ENCODE results near the gene NSMF.

NSMF gene

GRCh38 chr9:137406876-137407589 is 52.1 kb downstream of the NSMF start:
- Histone ChIP-seq H3K9me3 (no peaks in the 10 kb centered on the region), H3K4me1 (ENCODE audit: control insufficient read depth in 1 of 2, insufficient read depth in 1 of 2, low read depth in 1 of 2, low read length in 1 of 2) (peaks cover 0 to 5% of the 10 kb centered on the region in 2 experiments), H3K4me3 (ENCODE audit: low read depth in 1 of 2, low read length in 1 of 2) (no peak overlapping the region), H3K27ac (no peak overlapping the region), H3K36me3 (no peaks in the 10 kb centered on the region), H3K27me3 (peaks cover 60% of the 10 kb centered on the region)
- no peak for TF ChIP-seq CTCF (IDR thresholded peaks at IDR 0.05)

GRCh38 chr9:137406085-137406760 is 52.9 kb downstream of the NSMF start:
- H3K4me3 ChIP-seq (ENCODE audit: low read depth in 1 of 2, low read length in 1 of 2): no peak overlapping the region
- no peak overlapping the region for H3K27ac ChIP-seq
- no peak for TF ChIP-seq CTCF (IDR thresholded peaks at IDR 0.05)

GRCh38 chr9:137405677-137406081 is 53.5 kb downstream of the NSMF start:
- Histone ChIP-seq H3K36me3 (no peaks in the 10 kb centered on the region), H3K27ac (no peak overlapping the region), H3K4me3 (ENCODE audit: low read depth in 1 of 2, low read length in 1 of 2) (no peak overlapping the region), H3K27me3 (peaks cover 46% of the 10 kb centered on the region), H3K9me3 (no peaks in the 10 kb centered on the region), H3K4me1 (ENCODE audit: control insufficient read depth in 1 of 2, insufficient read depth in 1 of 2, low read depth in 1 of 2, low read length in 1 of 2) (peaks cover 0 to 5% of the 10 kb centered on the region in 2 experiments)
- no peak for TF ChIP-seq CTCF (IDR thresholded peaks at IDR 0.05)

More at GRCh38 chr9:137406085-137406760, 52.9 kb downstream of the NSMF start:
- Histone ChIP-seq H3K4me1 (ENCODE audit: control insufficient read depth in 1 of 2, insufficient read depth in 1 of 2, low read depth in 1 of 2, low read length in 1 of 2) (peaks cover 0 to 5% of the 10 kb centered on the region in 2 experiments), H3K27me3 (peaks cover 52% of the 10 kb centered on the region), H3K36me3 (no peaks in the 10 kb centered on the region), H3K9me3 (no peaks in the 10 kb centered on the region)

GRCh38 chr9:137404961-137405567 is 54.1 kb downstream of the NSMF start:
- peaks cover 0 to 5% of the 10 kb centered on the region in 2 experiments for H3K4me1 ChIP-seq (ENCODE audit: control insufficient read depth in 1 of 2, insufficient read depth in 1 of 2, low read depth in 1 of 2, low read length in 1 of 2)
- no peak overlapping the region for H3K4me3 ChIP-seq (ENCODE audit: low read depth in 1 of 2, low read length in 1 of 2)
- H3K27ac ChIP-seq: no peak overlapping the region
- H3K36me3 ChIP-seq: no peaks in the 10 kb centered on the region
- H3K27me3 ChIP-seq: peaks cover 40% of the 10 kb centered on the region
- H3K9me3 ChIP-seq: no peaks in the 10 kb centered on the region
- TF ChIP-seq CTCF (IDR thresholded peaks at IDR 0.05): no peak

GRCh38 chr9:137403269-137403668 is 55.9 kb downstream of the NSMF start:
- H3K27ac ChIP-seq: no peak overlapping the region
- peaks cover 32% of the 10 kb centered on the region for H3K27me3 ChIP-seq
- H3K4me1 ChIP-seq (ENCODE audit: control insufficient read depth in 1 of 2, insufficient read depth in 1 of 2, low read depth in 1 of 2, low read length in 1 of 2): peaks cover 0 to 5% of the 10 kb centered on the region in 2 experiments
- no peaks in the 10 kb centered on the region for H3K9me3 ChIP-seq
- H3K36me3 ChIP-seq: no peaks in the 10 kb centered on the region
- no peak for TF ChIP-seq CTCF (IDR thresholded peaks at IDR 0.05)
- H3K4me3 ChIP-seq (ENCODE audit: low read depth in 1 of 2, low read length in 1 of 2): no peak overlapping the region

Data from neutrophil (primary cell).